Stimulated activated CD8-positive, alpha-beta memory T cell treated with anti-CD3 and anti-CD28 coated beads, Interleukin-12 subunit alpha, Interleukin-12 subunit beta, amount 100 ng/mL, for 4 hours (primary cell): ENCODE measurements around the gene SPO11.

Experiments
- DNase-seq: peaks from one replicate; pipeline ENCODE4 v3.0.0-alpha.2; 2020; ENCODE audit warnings: low read depth

The SPO11 gene

DNA sequence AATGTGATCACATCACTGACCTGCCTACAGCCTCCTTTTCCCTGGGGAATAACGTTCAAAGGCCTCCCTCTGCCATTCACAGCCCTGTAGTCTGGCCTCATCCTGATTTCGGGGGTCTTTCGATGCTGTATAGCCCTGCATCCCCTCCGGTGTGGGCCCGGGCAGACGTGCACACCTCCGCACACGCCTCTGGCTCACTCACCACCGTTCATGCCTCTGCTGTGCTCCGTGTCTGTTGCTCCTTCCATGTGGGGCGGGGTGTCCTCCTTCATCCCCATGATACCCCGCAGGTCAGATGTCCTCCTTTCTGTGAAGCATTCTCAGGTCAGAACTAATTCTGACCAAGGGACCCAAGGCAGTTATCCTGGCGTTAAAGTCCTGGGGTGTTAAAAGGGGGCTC, 47.7 kb downstream of the SPO11 start:
- DNase-seq: no peak

DNA sequence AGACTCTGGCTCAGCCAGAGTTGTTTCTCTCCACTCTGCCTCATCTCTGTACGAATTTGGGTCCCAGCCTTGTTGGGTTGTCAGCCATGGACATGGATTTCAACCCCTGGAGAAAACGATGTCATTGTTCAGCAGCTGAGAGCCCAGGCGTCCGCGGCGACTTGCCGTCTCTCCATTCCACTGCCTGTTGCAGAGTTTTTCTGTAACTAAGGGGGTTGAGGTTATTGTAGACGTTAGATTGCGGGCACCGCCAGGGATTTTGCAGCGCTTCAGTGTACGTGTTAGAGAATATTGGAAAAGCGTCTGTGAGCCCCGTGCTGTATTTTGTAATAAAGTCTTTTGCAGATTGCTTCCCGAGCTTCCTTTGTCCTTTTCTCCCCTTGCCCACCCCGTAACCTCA, 48.5 kb downstream of the SPO11 start:
- DNase-seq: no peak

DNA sequence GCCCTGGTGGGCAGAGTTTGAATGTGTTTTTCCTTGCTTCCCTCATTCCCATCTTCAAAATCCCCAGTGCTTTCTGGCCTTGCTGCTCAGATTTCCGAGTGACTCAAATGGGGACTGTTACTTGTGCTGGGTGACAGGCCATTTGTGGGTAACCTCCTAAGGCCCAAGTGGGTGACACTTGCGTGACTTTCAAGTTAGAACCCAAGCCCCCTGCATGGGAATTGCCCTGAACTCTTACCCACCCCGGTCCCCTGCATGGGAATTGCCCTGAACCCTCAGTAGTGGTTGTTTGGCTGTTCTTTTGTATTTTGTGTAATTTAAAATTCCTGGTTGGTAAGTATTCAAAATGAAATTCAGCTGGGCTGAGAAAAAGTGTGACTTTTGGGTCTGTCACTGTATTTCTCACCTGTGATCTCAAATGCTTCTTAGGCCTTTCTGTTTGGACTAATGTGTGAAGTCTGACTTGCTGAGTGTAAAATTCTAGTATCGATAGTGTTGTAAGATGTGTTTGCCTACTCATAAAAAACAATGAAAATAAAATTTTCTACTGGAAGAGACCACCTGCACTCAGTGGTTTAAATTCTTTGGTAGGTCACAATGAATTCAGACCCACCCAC, 49.2 kb downstream of the SPO11 start:
- DNase-seq: no peak

DNA sequence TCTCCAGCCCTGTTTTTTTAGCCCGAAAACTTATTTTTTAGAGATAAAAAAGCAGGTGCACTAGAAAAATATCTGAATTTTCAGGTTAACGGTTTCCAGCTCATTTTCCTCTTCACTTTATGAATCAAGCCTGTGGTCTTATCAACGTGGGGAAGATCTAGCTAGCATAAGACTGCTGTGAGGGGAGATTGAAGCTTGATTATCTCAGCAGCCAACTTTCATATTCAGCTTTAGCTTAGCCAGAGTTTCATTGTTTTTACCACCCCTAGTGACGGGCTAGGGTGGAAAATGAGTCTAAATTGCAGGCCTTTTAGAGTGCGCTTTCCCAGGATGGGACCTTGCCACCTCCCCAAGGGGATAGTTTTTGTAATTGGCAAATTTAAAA, 49.7 kb downstream of the SPO11 start:
- no peak for DNase-seq

DNA sequence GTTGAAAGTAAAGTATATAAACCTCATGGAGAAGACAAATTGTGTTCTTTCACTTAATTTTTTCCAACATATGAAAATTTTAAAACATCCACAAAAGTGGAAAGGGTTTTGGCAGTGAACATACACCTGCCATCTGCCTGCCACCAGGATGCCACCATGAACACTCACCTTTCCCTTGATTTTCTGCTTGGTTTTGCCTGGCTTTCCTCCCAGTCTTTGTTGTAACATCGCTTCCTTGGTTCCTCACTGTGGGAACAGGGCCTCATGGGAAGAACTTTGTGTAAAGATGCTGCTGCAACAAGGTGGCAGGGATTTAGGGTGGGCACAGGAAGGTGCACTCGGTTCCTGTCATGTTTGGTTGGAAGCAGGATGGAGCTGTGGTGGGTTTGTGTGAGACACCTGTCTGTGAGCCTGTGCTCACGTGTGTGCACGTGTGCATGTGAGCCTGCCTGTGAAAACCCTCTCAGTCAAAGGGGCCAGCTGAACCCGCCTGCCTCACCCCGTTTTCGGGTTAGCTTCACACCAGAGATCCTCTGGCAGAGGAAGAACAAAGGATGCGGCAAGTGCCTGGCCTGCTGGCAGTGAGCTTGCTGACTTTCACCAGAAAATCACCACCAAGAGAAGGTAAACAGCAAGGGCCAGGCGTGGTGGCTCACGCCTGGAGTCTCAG, 50.6 kb downstream of the SPO11 start:
- no peak for DNase-seq

DNA sequence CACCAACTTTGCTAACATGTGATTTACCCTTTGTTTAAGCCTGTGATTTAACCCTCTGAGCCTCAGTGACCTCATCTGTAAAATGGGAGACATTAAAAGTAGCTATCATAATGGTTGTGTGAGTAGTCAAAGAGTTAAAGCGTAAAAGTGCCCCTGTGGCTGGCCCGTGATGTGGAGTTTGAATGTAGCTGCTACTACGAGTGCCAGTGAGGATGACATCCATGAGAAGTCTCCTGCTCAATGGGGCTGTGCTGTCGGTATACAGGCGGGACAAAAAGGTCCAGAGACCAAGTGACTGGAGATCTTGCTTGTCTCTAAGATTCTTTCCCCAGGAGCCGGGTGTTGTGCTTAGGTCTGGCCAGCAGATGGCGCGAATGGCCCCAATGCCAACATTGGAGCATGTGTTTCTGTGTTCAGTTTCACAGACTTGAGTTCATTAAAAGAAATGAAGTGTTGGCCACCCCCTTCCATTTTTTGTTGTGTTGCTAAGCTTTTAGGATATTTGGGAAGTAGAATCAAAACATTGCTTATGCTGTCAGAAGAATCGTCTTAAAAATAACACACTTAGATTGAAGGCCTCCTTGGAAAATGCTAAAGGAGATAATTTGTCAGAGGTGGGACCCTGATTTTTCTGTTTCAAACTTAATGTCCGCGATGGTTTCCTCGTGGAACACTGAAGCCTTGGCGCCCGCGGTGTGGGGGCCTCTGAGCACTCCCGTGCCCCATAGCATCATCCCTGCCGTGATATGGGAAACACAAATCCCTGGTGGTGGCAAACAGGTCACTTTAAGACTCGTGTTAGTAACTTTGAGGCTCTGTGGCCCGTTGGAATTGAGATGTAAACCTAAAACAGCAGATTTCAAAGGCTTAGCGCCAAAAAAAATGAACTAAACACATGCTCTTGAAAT, 52.2 kb downstream of the SPO11 start:
- peak; percentile 65 for DNase-seq

DNA sequence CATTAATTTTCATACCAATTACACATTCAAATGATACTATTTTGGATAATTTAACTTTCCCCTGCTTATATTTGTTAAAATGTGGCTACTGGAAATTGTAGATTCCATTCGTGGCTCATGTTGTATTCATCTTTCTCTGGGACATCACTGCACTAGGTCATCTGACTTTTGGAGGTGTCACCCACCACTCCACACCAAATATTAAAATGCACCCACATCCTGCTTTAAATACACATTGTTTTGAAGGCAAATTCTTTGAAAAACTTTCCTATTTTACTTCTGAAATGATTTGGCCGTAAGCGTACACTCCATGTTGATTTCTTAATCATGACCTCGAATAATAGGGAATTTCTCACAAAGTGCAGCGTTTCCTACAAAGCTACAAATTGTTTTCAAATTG, 52.9 kb downstream of the SPO11 start:
- no peak for DNase-seq

DNA sequence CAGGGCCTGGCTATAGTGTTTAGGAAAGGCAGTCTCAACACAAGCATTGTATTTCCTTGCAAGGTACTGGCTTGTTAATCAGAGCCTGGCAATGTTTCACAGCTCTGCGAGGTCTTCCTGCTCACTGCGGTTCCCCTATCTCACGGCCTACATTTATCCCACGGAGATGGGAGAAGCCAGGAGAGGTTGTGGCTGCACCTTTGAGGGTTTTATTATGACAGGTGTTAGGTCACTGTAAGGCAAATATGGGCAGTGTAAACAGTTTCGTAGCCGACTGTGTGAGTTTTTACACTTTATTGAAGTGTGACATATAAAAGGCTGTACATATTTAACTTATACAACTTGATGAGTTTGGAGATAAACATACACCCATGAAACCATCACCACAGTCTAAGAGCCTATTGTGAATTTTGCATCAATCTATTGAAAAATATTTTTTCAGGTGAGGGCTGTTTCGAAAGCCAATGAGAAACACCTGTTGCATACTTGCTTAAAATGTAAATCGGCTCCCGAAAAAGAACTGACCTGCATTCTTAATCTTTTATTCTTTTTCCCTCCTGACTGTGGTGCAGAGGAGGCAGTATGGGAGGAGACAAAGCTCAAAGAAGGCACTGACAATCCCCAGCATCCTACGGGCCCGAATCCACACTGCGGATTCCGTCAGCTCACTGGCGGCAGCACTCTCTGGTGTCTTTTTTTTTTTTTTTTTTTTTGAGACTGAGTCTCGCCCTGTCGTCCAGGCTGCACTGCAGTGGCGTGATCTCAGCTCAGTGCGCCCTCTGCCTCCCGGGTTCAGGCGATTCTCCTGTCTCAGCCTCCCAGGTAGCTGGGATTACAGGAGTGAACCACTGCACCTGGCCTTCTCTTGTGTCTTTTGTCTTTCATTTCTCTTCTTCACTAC, 54.1 kb downstream of the SPO11 start:
- no peak for DNase-seq

DNA sequence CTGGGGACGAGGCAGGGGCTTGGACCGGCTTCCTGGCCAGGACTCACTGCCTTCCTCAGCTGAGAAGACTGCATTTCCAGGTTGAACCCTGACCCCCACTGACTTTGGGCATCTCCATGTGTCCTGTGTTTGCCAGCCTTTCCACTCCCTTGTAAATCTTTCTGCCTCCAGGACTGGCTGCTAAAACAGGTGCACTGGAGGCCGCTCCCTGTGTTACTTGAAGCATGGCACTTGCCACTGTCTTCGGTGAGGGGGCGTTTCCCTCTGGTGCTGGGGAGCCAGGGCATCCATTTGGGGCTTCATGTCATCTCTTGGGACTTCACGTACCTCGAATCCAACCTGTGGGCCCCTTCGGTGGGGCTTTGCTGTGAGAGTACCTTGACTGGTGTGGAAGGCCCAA, 54.9 kb downstream of the SPO11 start:
- no peak for DNase-seq

DNA sequence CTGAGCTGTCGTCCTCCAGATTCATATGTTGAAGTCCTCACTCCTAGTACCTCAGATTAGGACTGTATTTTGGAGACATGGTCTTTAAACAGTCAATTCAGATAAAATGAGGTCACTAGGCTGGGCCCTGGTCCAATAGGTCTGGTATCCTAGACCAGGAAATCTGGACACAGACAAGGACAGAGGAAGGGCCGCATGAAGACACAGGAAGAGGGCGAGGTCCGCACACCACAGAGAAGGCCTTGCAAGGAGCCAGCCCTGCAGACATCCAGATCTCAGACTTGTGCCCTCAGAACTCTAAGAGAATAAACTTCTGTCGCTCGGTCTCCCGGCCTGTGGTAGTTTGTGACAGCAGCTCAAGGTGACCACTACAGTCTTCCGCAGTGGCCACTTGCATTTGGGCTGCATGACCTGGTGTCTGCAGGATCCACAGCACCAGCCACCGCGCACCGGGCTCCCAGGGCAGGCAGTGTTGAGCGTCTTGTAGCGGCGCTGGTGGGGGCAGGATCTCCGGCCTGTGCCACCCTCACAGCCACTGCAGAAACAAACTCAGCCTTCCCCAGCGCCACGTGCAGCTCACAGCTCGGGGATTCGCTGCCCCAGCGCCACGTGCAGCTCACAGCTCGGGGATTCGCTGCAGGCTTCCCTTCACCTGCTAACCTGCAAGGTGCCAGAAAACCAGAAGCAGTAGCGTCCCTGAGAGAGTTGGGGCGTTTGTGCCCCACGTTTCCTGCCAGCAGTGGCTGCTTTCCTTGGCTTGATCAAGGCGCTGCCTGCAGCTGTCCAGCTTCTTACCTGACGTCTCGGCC, 55.6 kb downstream of the SPO11 start:
- no peak for DNase-seq

DNA sequence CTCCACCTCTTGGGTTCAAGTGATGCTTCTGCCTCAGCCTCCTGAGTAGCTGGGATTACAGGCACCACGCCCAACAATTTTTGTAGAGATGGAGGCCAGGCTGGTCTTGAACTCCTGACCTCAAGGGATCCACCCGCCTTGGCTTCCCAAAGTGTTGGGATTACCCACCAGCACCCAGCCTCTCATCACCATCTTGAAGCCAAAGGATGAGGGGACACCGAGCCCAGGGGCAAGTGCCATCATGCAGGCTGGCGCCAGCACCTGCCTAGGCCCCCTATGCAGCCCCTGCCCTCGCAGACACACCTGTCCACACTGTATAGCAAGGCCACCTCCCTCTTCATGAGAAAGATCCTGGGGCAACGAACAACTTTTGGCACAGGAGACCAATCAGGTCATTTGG, 56.3 kb downstream of the SPO11 start:
- no peak for DNase-seq

DNA sequence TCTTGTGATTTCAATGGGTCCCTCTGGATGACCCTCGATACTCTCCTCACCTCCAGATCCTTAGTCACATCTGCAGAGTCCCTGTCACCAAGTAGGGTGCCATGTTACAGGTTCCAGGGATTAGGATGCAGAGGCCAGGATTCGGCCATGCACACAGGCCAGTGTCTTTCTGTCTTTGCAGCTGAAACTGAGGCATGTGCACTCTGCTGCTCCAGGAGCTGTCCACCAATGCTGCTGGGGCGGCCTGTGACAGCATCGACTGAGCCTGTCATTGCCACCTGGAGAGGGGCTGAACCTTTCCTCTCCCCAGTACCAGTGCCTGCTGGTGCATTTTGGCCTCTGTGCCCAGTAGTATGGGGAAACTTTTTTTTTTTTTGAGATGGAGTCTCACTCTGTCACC, 57.2 kb downstream of the SPO11 start:
- DNase-seq: no peak

DNA sequence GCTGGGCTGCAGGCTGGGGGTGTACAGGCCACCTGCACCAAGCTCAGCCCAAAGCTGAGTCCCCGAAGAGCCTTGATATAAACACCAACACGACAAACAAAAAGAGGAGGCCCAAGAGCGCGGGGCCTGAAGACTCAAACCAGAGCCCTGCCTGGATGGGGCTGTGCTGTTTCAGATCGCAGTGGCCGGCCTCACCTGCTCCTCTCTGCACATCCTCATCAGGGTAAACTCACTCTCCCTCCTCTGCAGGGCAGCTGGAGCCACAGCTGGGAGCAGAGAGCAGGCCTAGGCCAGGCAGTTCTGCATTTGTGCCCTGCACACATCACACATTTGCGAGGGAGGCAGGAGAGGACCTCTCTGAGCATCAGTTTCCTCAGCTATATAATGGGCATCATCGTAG, 57.9 kb downstream of the SPO11 start:
- no peak for DNase-seq

DNA sequence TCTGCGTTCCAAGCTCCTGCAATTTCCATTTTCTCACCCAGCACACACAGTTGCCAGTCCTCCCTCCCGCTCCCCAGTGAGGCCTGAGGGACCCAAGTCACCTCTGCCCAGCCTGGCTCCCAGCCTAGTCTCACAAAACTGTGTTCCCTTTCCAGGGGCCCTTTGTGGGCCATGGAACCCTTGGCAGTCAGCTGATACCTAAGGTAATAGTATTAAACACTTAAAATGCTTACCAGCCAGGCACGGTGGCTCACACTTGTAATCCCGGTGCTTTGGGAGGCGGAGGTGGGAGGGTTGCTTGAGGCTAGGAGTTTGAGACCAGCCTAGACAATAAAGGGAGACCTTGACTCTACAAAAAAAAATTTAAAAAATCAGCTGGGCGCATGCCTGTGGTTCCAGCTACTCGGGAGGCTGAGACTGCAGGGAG, 58.4 kb downstream of the SPO11 start:
- DNase-seq: no peak

DNA sequence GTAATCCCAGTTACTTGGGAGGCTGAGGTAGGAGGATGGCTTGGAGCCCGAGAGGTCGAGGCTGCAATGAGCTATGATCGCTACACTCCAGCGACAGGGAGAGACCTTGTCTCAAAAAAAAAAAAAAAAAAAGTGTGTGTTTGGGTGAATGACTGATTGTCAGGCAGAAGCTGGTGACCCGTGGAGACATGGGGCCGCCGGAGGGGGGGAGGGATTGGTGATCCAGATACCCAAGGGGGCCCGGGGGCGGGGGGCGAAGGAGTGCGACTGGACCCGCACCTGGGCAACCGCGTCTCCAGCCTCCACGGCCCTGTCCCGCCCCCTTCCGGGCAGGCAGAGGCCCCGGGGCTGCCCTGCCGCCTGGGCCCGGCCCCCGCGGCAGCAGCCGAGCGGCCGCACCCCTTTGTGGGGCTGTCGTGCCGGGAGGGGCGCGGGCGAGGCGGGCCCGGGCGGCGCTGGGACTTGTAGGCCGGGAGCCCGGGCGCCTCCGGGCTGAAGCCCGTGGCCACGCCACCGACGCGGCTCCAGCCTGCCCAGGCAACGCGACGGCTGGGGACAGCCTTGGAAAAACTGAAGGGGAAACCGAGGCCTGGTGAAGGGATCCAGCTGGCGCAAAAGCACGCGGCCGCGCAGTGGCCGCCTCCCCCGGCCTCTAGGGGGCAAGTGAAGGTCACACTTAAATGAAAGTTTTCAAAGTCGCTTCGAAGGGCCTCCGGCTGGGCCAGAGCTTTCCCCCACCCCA, 59.5 kb downstream of the SPO11 start:
- peak; percentile 50 for DNase-seq

DNA sequence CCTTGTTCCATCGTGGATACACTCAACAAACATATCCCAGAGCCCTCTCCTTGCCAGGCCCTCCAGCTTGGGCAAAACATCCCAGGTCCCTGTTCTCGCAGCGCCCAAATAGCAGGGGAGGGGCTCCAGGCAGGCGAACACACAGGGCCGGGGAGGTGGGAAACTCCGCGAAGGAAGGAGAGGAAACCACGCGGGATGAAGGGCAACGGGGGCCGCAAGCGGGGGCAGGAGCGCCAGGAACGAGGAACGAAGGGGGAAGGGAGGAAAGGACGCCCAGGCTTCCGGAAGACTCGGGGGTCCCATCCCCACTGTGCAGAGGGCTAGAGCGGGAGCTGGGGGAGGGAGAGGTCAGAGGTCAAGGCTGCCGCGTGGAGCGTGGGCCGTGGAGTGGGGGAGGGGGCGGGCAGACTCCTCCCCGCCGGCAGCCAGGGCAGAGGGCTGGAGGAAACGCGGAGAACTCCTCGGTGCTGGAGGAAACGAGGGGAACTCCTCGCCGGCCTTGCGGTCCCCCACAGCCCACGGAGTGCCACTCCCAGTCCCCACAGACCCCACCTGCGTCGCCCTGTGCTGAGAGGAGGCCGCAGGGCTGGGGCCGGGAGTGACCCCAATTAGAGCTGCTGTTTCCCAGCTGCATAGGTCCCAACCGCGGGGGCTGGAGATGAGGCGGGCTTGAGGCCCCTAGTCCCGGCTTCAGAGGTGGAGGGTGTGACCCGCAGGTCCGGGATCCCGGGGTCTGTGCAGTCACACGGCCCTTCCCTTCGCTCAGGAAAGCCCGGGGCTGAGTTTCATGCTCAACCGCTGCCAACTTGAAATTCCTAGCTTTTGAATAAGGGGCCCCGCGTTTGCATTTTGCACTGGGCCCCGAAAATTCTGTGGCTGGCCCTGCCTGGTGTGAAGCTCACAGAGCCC, 60.3 kb downstream of the SPO11 start:
- DNase-seq: peak; percentile 56

DNA sequence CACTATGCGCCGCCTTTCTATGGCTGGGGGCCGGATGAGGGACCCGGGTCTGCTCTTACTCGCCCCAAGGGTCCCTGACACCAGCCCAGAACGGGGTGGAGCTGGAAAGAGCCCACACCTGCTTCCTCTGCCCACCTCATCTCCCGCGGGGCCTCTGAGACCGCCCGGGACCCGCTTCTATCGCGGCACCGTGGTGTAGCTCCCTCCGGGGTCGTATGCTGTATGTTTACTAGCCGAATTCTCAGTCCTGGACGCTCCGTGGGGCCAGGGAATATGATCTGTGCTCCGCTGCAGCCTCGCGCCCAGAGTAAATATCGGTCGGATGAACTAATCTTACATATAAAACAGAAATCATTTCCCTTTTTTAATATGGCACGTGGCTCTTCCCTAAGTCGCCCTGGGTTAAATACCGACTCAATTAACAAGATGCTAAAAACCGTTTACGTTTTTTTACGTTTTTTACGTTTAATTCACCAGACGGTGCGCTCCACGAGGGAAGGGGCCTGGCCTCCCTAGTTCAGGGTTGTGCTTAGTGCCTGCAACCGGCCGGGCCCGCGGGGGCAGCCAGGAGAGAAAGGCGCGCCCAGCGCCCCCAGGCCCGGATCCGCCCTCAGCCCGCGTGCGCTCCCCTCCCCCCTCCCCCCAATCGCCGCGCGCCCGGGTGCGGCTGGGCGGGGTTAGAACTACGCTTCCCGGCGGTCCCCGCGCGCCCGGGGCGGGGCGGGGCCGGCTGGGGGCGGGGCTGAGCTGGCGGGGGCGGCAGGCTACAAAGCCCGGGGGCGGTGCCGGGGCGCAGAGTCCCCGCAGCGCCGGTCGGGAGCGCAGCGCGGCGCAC, 61.2 kb downstream of the SPO11 start, which contains the start of gene RBM38:
RBM38 (plus strand) TSS at position 793 of the 835 bp plus-strand sequence. CDS start 186 bp downstream, outside the sequence.
- DNase-seq: peak; percentile 67
